ENCODE measurements around the gene KCNT2.

- TF ChIP-seq, protein P1, sequence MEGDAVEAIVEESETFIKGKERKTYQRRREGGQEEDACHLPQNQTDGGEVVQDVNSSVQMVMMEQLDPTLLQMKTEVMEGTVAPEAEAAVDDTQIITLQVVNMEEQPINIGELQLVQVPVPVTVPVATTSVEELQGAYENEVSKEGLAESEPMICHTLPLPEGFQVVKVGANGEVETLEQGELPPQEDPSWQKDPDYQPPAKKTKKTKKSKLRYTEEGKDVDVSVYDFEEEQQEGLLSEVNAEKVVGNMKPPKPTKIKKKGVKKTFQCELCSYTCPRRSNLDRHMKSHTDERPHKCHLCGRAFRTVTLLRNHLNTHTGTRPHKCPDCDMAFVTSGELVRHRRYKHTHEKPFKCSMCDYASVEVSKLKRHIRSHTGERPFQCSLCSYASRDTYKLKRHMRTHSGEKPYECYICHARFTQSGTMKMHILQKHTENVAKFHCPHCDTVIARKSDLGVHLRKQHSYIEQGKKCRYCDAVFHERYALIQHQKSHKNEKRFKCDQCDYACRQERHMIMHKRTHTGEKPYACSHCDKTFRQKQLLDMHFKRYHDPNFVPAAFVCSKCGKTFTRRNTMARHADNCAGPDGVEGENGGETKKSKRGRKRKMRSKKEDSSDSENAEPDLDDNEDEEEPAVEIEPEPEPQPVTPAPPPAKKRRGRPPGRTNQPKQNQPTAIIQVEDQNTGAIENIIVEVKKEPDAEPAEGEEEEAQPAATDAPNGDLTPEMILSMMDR (IDR thresholded peaks at IDR 0.05) = no peak
- no peak for TF ChIP-seq POLR2AphosphoS5 (IDR thresholded peaks at IDR 0.05)
Measured at GRCh38 chr1:196577386-196577785, 30.9 kb downstream of the KCNT2 start.
